Heart right ventricle (tissue), 16 donors: Measurements from ENCODE around the gene RBPJL. TPM values are rescaled to one million over a fixed set of nuclear protein-coding genes. Genes with fewer than 3 reads are reported as not detected.

Source experiments
- ATAC-seq, 8 donors: fragments of 200-7000 bp; cut with Tn5 transposase; one replicate each; pipeline ENCODE4 v1.9.1; 2020; ENCODE audit warnings: mild to moderate bottlenecking in 8 of 8, moderate library complexity in 8 of 8, moderate number of reproducible peaks in 1 of 8
- DNase-seq, 2 donors: peaks; one replicate each; pipeline ENCODE4 v3.0.0-alpha.2; 2020
- H3K27ac ChIP-seq, 10 donors: fragments of 200-600 bp; sonication (generic) in 2 of 10; one replicate each; pipeline versions ENCODE4 v1.5.0 to v1.8.0; 2020 to 2022; ENCODE audit warnings: mild to moderate bottlenecking in 3 of 10
- H3K27me3 ChIP-seq, 7 donors: fragments of 200-600 bp; one replicate each; pipeline ENCODE4 v1.8.0; 2021 to 2022; ENCODE audit warnings: mild to moderate bottlenecking in 2 of 7
- H3K36me3 ChIP-seq, 9 donors: fragments of 200-600 bp; sonication (generic) in 1 of 9; one replicate each; pipeline versions ENCODE4 v1.5.0 to v1.8.0; 2020 to 2022; ENCODE audit warnings: mild to moderate bottlenecking in 2 of 9
- H3K4me1 ChIP-seq, 9 donors: fragments of 200-600 bp; sonication (generic) in 1 of 9; one replicate each; pipeline versions ENCODE4 v1.5.0 to v1.8.0; 2020 to 2022; ENCODE audit warnings: mild to moderate bottlenecking in 4 of 9
- H3K4me3 ChIP-seq, 10 donors: fragments of 200-600 bp; sonication (generic) in 2 of 10; one replicate each; pipeline versions ENCODE4 v1.5.0 to v1.8.0; 2020 to 2022; ENCODE audit warnings: mild to moderate bottlenecking in 7 of 10, moderate library complexity in 2 of 10
- H3K9me3 ChIP-seq, 11 donors: fragments of 200-600 bp in 10 of 11; sonication (generic) in 2 of 11; one replicate each; pipeline versions ENCODE4 v1.5.0 to v1.8.0; 2013 to 2022; ENCODE audit warnings: mild to moderate bottlenecking in 2 of 11, control low read depth in 1 of 11, moderate library complexity in 1 of 11
- whole genome bisulfite sequencing, 2 donors: extraction: QIAGEN DNeasy Blood & Tissue Kit; methylation state at CpG; one replicate each; pipeline ENCODE4 v1.1.7; 2013; ENCODE audit warnings: inconsistent platforms in 1 of 2; 5-methylcytosine and 5-hydroxymethylcytosine counted together
- intact Hi-C, 10 donors: fragments of 100-400 bp; cut with DNase I; formaldehyde crosslinking; loops; one replicate each; pipeline versions ENCODE4 v1.11.1 to v1.14.2; 2022
- polyA plus RNA-seq, 2 donors: library from polyadenylated mRNA; stranded (reverse); fragments of 200-250 nt; gene quantifications; one replicate each; pipeline ENCODE4 v1.2.3, GENCODE V29; 2013
- total RNA-seq, 10 donors: library from RNA; stranded (reverse); fragmentation: NEBNext Ultra II Directional in 3 of 10; extraction: Animal tissue kit (Norgen Biotek cat#: 25700) in 3 of 10; gene quantifications; one replicate each; pipeline versions ENCODE4 v1.2.1 to v1.2.4, GENCODE V29; 2021 to 2023
- TF ChIP-seq, protein P1 (sequence below), 9 donors: fragments of 200-600 bp; sonication (generic) in 2 of 9; IDR thresholded peaks; one replicate each; pipeline versions ENCODE4 v1.5.0 to v1.8.0; 2021 to 2022; ENCODE audit warnings: antibody characterized with exemption in 9 of 9, mild to moderate bottlenecking in 5 of 9, moderate library complexity in 1 of 9
- donor health status: Arrhythmogenic right ventricular cardiomyopathy.
- donor health status: ischemic (EF 13 %, LVEDD 7.1; RV severe dilation, severe dysfunction).
- donor health status: healthy with polysubstance abuse.
- donor health status: DM: no; HTN: yes; CAD: no.
- donor health status: DM: no; HTN: no; CAD: no.
- donor health status: ischemic (EF 25% LVEDD 6.9; RV normal size, moderate dysfunction).
- donor health status: ischemic (EF 25% LVEDD 5.7; RV mildly dilated, moderate dysfunction).
- donor health status: healthy.
- donor health status: DM: yes; HTN: yes; CAD: no.
- donor health status: Ischemic cardiomyopathy.
- donor health status: ischemic (EF 35%, LVEDD 5.7; RV mildly dilated, moderate dysfunction).
- donor health status: nonischemic (EF 11% LVEDD 7.7; RV severe dilation, severe dysfunction).
- donor health status: DM: yes; HTN: yes; CAD: no.
- donor health status: PGD.
- donor health status: ischemic (EF 29% LVEDD 5.4; RV normal size, mild dysfunction).
- donor health status: nonischemic (EF 23%, LVEDD 6.1; RV moderate dilation, normal function).

The RBPJL gene
- total and polyA plus RNA-seq, 12 donors, result 0.06 TPM; not detected in 11

DNA sequence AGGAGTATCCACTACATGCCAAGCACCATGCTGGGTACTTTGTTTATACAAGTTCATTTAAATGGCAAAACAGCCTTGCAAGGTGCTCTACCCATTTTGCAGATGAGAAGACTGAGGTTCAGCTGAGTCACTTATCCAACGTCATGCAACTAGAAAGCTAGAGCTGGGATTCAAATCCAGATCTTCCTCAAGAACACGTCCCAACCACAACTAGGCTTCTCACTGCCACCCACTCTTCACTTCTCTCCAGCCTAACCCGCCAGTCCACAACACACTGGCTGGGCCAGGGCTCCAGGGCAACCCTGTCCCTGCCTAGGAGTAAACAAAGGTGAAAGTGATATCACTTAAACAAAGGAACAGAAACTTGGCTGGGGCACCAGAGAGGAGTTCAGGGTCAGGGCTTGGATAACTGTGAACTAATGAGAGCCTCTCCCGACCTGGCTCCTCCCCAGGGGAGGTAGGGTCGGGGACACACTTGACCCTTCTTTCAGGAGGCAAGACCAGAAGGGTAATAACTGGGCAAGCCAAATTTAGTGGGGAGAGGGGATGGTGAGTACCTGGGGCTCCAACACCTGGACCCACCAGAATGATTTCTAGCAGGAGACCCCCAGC, 33.7 kb downstream of the RBPJL start:
- Histone ChIP-seq H3K27me3 (no peaks in the 10 kb centered on the region), H3K4me3 (no peak overlapping the region), H3K27ac (peak overlapping the region; percentile 75 to 97 (median 94)), H3K4me1 (peaks cover 15 to 99% (median 78%) of the 10 kb centered on the region in 9 donors), H3K9me3 (no peaks in the 10 kb centered on the region), H3K36me3 (peaks cover 0 to 16% (median 0%) of the 10 kb centered on the region in 9 donors)
- WGBS, 2 donors, result 38 to 60% methylated on average over 5 of the region's 5 CpGs
- DNase-seq, result no peak
- TF ChIP-seq, protein P1, sequence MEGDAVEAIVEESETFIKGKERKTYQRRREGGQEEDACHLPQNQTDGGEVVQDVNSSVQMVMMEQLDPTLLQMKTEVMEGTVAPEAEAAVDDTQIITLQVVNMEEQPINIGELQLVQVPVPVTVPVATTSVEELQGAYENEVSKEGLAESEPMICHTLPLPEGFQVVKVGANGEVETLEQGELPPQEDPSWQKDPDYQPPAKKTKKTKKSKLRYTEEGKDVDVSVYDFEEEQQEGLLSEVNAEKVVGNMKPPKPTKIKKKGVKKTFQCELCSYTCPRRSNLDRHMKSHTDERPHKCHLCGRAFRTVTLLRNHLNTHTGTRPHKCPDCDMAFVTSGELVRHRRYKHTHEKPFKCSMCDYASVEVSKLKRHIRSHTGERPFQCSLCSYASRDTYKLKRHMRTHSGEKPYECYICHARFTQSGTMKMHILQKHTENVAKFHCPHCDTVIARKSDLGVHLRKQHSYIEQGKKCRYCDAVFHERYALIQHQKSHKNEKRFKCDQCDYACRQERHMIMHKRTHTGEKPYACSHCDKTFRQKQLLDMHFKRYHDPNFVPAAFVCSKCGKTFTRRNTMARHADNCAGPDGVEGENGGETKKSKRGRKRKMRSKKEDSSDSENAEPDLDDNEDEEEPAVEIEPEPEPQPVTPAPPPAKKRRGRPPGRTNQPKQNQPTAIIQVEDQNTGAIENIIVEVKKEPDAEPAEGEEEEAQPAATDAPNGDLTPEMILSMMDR (IDR thresholded peaks at IDR 0.05), result no peak
- intact Hi-C loops, result no loop called here
- ATAC-seq, result peak in 5 of 8 donors; percentile 11 to 60 (median 15)

DNA sequence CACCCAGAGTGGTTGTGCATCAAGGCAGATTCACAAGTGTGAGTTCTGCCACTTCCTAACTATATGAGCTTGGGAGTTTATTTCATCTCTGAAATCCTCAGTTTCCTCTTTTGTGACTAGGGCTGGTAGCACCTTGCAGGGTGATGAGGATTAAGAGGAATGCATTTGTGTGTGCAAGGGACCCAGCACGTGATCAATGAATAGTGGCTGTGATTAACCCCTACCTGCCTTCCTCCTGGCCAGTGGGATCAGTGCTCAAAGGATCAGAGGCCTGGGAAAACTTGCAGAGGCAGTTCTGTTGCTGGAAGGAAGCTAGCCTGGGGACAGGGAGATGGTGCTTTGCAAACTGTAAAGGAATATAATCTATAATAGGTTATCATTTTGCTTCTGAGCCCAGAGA, 34.3 kb downstream of the RBPJL start:
- intact Hi-C loops, result no loop called here
- Histone ChIP-seq H3K36me3 (peaks cover 0 to 10% (median 0%) of the 10 kb centered on the region in 9 donors), H3K27me3 (no peaks in the 10 kb centered on the region), H3K27ac (peak overlapping the region; percentile 75 to 97 (median 94)), H3K9me3 (no peaks in the 10 kb centered on the region), H3K4me1 (peaks cover 15 to 100% (median 83%) of the 10 kb centered on the region in 9 donors), H3K4me3 (peak overlapping the region in 1 of 10 donors; percentile 30)
- 55 to 61% methylated on average over 1 of the region's 1 CpG for WGBS, 2 donors
- DNase-seq (no peak), ATAC-seq (no peak)
- TF ChIP-seq, protein P1 (IDR thresholded peaks at IDR 0.05), result no peak

DNA sequence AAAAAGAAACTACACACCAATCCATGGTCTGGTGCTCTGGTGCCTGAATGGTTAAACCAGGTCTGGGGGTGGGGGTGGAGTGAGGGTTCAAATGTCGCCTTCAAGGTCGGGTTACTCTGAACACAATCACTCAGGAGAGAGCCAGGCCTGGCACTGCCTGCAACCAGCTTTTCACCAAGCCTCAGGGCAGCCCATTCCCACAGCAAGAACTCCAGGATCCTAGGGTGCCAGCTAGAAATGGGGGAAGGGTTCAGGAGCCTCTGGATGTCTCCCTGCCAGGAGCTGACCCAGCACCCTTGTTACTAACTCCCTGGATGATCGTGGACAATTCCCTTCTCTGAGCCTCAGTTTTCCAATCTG, 34.9 kb downstream of the RBPJL start:
- no peak for ATAC-seq
- TF ChIP-seq, protein P1 (IDR thresholded peaks at IDR 0.05), result no peak
- WGBS, 2 donors, result 36 to 40% methylated on average over 3 of the region's 3 CpGs
- Histone ChIP-seq H3K4me3 (peak overlapping the region in 6 of 10 donors; percentile 9 to 33 (median 27)), H3K4me1 (peaks cover 15 to 100% (median 87%) of the 10 kb centered on the region in 9 donors), H3K9me3 (no peaks in the 10 kb centered on the region), H3K27ac (peak overlapping the region; percentile 75 to 97 (median 94)), H3K27me3 (no peaks in the 10 kb centered on the region), H3K36me3 (peaks cover 0 to 6% (median 0%) of the 10 kb centered on the region in 9 donors)
- intact Hi-C loops, result no loop called here
- no peak for DNase-seq

DNA sequence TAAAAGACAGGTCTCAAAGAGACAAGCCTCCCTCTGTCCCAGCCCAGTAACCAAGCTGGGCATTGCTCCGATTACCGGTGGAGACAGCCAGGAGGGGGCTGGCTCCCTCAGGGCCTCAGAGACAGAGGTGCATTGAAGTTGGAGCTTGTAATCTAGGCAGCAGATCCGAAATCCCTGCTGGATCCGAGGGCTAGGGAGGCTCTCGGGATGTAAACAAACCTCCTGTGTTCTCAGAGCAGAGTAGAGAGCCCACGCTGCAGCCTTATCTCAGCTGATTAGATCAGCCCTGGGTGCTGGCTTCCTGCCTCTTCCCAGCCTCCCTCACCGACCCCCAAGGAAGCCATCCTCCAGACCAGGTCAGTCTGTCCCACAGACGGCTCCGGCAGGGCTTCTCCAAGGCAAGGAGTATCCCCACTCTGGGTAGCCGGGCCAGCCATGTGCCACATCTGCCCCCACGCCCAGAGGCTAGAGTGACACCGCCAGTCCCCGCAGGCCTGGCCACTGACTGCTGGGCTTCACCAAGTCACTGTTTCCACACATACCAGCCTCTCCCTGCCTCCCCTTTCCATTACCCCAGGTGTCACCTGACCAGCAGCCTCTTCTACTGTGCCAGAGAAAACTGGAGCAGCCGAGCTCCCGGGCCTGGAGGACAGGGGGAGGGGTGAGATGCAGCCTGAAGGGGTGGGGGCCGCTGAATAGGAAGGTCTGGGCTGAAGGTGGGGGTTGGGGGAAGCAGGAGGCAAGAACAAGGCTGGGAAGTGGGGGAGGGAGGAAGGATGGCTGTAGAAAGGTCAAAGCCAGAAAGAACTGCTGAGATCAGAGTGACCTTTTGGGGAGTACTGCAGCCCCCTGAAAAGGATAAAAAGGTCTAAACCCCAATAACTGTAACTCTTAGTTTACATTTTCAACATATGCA, 35.6 kb downstream of the RBPJL start:
- intact Hi-C loops, result loop anchor here in 4 of 10 donors (1.0 to 2.0 kb wide), 2 partner anchors 16 to 17 kb away; no protein-coding TSS in a partner anchor
- Histone ChIP-seq H3K27ac (peak overlapping the region; percentile 83 to 97 (median 94)), H3K27me3 (no peaks in the 10 kb centered on the region), H3K4me1 (peaks cover 11 to 100% (median 88%) of the 10 kb centered on the region in 9 donors), H3K9me3 (no peaks in the 10 kb centered on the region), H3K4me3 (peak overlapping the region in 6 of 10 donors; percentile 9 to 33 (median 27)), H3K36me3 (peaks cover 0 to 6% (median 0%) of the 10 kb centered on the region in 9 donors)
- TF ChIP-seq, protein P1 (IDR thresholded peaks at IDR 0.05), result no peak
- WGBS, 2 donors, result 19 to 22% methylated on average over 16 of the region's 16 CpGs
- ATAC-seq (peak; percentile 69 to 86 (median 78)), DNase-seq (peak; percentile 63 to 79)
